SK-N-SH (cell line): Measurements from ENCODE around the gene RAB20.

ENCODE experiments used
- CHD2 ChIP-seq: fragments of 150-350 bp; IDR thresholded peaks from 2 replicates; pipeline ENCODE4 v1.6.1; 2018; ENCODE audit warnings: low read length; ENCODE audit not compliant: partially characterized antibody
- CTCF ChIP-seq: fragments of 200-600 bp; sonication (generic); IDR thresholded peaks from 2 replicates; pipeline ENCODE4 v1.6.1; 2017; ENCODE audit warnings: antibody characterized with exemption, mild to moderate bottlenecking, moderate library complexity
- ELF1 ChIP-seq: IDR thresholded peaks from 2 replicates; pipeline ENCODE4 v1.4.0; 2012
- EP300 ChIP-seq, 2 experiments: IDR thresholded peaks; 2 replicates each; pipeline versions ENCODE4 v1.4.0 to v1.6.1; 2012; ENCODE audit warnings: borderline replicate concordance in 1 of 2, low read depth in 1 of 2, low read length in 1 of 2
- EZH2phosphoT487 ChIP-seq: fragments of 200-600 bp; sonication (generic); IDR thresholded peaks from 2 replicates; pipeline ENCODE4 v1.6.1; 2017; ENCODE audit warnings: low read depth, mixed run types, mild to moderate bottlenecking, antibody characterized with exemption, moderate library complexity, borderline replicate concordance
- FOXJ3 ChIP-seq: sonication (generic); formaldehyde crosslinking; IDR thresholded peaks from 2 replicates; pipeline ENCODE4 v1.5.1; 2020; ENCODE audit warnings: mild to moderate bottlenecking, missing genetic modification reagents
- MXI1 ChIP-seq: IDR thresholded peaks from 2 replicates; pipeline ENCODE4 v1.6.1; 2012; ENCODE audit warnings: mild to moderate bottlenecking, low read depth, low read length, improper control_type of control experiment
- POLR2AphosphoS5 ChIP-seq: IDR thresholded peaks from 2 replicates; pipeline ENCODE4 v1.6.1; 2012; ENCODE audit warnings: low read depth, low read length
- RFX5 ChIP-seq: IDR thresholded peaks from 2 replicates; pipeline ENCODE4 v1.6.1; 2012; ENCODE audit warnings: mild to moderate bottlenecking, improper control_type of control experiment, low read length
- SIN3A ChIP-seq: IDR thresholded peaks from 2 replicates; pipeline ENCODE4 v1.6.1; 2012; ENCODE audit warnings: low read depth, mild to moderate bottlenecking, low read length, moderate library complexity, borderline replicate concordance
- TEAD4 ChIP-seq: IDR thresholded peaks from 2 replicates; pipeline ENCODE4 v1.4.0; 2012; ENCODE audit warnings: mild to moderate bottlenecking, borderline replicate concordance; ENCODE audit not compliant: insufficient read depth
- YY1 ChIP-seq: IDR thresholded peaks from 2 replicates; pipeline ENCODE4 v1.4.0; 2012; ENCODE audit warnings: low read depth, mild to moderate bottlenecking
- TF ChIP-seq, protein P1 (sequence below): fragments of 150-350 bp; IDR thresholded peaks from 2 replicates; pipeline ENCODE4 v1.6.1; 2017; ENCODE audit warnings: antibody characterized with exemption, low read length, low read depth, borderline replicate concordance
- TF ChIP-seq, protein P2 (sequence below): IDR thresholded peaks from 2 replicates; pipeline ENCODE4 v1.6.1; 2012; ENCODE audit warnings: mild to moderate bottlenecking, low read depth, low read length, moderate library complexity

DNA sequence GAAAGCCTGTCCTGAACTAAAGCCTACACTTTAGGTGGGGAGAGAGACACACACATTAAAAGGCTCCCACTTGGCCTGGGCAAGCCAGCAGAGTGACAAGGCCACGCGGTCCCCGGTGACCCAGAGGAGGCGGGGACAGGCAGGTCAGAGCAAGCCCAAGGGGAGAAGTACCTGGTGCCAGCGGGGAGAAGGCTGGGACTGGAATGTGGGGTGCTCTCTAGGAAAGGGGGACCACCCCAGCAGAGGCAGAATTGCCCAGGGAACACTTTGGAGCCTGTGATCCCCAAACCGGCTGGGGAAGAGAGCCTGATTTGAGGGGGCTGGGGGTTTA lies 82.3 kb downstream of the RAB20 start:
- TF ChIP-seq RFX5 (no peak), MXI1 (no peak), CTCF (no peak), SIN3A (no peak), CHD2 (no peak), POLR2AphosphoS5 (no peak), YY1 (no peak), EZH2phosphoT487 (no peak), ELF1 (no peak), TEAD4 (no peak), EP300 (IDR thresholded peaks at IDR 0.05; ENCODE audit: borderline replicate concordance in 1 of 2, low read depth in 1 of 2, low read length in 1 of 2) (no peak), FOXJ3 (CRISPR knock-in tag) (no peak)
- TF ChIP-seq, protein P1, sequence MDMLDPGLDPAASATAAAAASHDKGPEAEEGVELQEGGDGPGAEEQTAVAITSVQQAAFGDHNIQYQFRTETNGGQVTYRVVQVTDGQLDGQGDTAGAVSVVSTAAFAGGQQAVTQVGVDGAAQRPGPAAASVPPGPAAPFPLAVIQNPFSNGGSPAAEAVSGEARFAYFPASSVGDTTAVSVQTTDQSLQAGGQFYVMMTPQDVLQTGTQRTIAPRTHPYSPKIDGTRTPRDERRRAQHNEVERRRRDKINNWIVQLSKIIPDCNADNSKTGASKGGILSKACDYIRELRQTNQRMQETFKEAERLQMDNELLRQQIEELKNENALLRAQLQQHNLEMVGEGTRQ: no peak
- TF ChIP-seq, protein P2, sequence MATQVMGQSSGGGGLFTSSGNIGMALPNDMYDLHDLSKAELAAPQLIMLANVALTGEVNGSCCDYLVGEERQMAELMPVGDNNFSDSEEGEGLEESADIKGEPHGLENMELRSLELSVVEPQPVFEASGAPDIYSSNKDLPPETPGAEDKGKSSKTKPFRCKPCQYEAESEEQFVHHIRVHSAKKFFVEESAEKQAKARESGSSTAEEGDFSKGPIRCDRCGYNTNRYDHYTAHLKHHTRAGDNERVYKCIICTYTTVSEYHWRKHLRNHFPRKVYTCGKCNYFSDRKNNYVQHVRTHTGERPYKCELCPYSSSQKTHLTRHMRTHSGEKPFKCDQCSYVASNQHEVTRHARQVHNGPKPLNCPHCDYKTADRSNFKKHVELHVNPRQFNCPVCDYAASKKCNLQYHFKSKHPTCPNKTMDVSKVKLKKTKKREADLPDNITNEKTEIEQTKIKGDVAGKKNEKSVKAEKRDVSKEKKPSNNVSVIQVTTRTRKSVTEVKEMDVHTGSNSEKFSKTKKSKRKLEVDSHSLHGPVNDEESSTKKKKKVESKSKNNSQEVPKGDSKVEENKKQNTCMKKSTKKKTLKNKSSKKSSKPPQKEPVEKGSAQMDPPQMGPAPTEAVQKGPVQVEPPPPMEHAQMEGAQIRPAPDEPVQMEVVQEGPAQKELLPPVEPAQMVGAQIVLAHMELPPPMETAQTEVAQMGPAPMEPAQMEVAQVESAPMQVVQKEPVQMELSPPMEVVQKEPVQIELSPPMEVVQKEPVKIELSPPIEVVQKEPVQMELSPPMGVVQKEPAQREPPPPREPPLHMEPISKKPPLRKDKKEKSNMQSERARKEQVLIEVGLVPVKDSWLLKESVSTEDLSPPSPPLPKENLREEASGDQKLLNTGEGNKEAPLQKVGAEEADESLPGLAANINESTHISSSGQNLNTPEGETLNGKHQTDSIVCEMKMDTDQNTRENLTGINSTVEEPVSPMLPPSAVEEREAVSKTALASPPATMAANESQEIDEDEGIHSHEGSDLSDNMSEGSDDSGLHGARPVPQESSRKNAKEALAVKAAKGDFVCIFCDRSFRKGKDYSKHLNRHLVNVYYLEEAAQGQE: no peak
